GM19455 (cell line): ENCODE results near the gene NTRK2.

Experiments used
- ATAC-seq: cut with Tn5 transposase; IDR thresholded peaks from one replicate; pipeline ENCODE4 v1.9.1; 2021; ENCODE audit not compliant: unreplicated experiment

The NTRK2 gene

GRCh38 chr9:84815554-84815953 is 146.0 kb downstream of the NTRK2 start:
- ATAC-seq, result no peak

- no peak for ATAC-seq
Observed at GRCh38 chr9:84817038-84817437, 147.5 kb downstream of the NTRK2 start.

GRCh38 chr9:84818791-84819190 is 149.3 kb downstream of the NTRK2 start:
- no peak for ATAC-seq

DNA sequence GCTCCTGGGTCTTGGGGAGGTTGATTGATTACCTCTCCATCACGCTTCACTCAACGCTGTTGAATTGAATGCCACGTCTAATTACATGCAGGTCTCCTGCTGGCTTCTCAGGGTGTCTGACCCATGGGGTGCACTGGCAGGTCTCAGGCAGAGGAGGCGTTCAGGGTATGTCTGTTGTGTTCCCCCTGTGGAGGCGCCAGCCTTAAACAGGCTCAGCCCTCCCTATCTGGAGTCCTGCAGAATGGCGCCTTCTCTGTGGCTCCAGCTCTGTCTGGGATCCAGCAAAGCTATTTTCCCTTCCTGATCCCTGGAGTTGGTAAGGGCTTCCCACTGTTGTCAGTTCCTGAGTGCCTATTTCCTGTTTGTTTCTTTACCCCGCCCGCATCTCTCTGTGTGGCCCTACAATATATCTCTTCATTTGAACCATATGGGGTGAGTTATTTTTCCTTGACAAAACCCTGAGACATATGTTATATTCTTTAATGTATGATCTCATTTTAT is 150.0 kb downstream of the NTRK2 start:
- no peak for ATAC-seq

- no peak for ATAC-seq
Observed at GRCh38 chr9:84821431-84821830, 151.9 kb downstream of the NTRK2 start.

GRCh38 chr9:84822589-84823233 is 153.2 kb downstream of the NTRK2 start:
- no peak for ATAC-seq

- peak; percentile 83 for ATAC-seq
Observed at GRCh38 chr9:84823421-84824271, 154.1 kb downstream of the NTRK2 start.

DNA sequence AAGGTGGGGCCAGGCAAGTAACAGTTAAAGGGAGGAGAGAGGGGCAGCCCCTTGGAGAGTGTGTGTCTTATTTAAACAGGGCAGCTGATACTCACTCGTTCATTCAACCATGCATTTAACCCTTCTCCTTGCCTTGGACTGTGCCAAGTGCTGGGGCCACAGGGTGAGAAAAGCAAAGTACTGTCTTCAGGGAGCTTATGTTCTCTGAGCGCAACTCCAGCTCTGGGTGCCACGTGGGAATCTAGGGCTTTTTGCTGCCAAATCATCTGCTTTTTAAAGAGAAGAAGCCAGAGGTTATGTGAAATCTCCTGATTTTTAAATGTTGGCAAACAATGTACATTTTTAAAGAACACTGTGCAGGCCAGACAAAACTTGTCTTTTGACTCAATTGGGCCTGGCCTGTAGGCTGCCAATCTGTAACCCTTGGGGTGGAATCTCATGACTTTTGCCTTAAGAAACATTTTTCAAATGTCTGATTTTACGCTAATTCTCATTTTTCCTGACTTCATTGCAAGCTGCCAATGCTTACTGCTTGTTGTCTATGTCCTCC is 157.8 kb downstream of the NTRK2 start:
- no peak for ATAC-seq

GRCh38 chr9:84828046-84828445 is 158.5 kb downstream of the NTRK2 start:
- ATAC-seq, result no peak

DNA sequence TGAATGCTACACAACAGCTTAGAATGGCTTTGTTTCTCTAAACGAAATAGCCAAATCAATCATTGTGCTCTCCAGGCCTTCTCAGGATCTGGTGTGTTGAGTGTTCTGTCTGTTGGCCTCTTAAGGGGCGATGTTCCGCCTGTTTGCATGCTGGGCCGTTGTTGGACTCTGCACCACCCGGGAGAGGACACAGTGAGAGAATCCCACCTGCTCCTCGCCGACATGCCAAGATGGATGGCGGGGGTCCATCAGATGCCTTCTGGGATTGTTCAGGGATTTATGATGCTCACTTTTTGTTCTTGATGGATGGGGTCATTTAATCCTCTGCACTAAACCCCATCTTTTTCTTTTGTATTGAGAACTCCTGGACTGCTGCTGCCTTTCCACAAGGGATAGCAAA is 159.9 kb downstream of the NTRK2 start:
- ATAC-seq, result no peak

DNA sequence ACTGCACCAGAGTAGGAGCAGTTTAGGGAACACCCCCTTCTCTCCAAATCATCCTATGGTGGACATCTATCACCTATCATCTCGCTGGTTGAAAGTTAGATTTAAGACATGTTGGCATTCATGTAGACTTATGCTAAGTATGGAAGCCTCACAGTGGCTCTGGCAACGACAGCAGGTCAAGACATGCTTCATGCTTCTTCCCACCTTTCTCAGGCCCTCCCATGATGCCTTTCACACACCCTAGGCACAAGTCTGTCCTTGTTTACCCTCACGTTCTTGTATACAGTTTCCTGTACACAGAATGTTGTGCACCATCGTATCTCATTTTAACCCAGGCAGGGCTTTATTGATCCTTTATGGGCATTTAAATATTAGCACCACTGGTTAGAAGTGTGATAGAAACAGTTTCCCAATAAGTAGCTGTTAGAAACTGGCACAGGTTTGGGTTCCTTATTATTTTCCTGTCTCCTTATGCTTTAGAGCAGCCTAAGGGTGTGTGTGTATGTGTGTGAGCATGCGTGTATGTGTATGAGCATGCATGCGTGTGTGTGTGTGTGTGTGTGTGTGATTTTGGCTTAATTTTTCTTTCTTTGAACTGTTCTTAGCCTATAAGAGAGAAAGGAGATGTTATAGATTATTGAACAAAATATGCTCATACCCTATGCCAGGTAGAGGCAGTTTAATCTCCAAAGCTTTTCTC is 160.6 kb downstream of the NTRK2 start:
- ATAC-seq, result no peak

DNA sequence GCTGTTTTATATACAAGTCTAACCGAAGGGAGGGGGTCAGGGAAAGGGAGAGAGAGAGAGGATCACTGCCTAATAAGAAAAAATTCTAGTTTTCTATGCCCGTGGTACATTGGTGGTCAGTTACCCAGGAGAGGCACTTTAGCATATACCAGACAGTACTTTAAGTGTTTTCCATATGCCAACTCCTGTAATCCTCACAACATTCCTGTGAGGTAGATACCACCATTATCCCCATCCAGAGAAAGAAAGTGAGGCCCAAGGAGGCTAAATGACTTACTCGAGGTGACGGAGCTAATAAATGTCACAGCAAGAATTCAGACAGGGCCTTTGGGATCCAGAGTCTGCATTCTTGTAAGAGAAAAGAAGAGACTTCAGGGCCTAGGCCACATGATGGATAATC is 161.8 kb downstream of the NTRK2 start:
- no peak for ATAC-seq

GRCh38 chr9:84832453-84832852 is 162.9 kb downstream of the NTRK2 start:
- no peak for ATAC-seq

DNA sequence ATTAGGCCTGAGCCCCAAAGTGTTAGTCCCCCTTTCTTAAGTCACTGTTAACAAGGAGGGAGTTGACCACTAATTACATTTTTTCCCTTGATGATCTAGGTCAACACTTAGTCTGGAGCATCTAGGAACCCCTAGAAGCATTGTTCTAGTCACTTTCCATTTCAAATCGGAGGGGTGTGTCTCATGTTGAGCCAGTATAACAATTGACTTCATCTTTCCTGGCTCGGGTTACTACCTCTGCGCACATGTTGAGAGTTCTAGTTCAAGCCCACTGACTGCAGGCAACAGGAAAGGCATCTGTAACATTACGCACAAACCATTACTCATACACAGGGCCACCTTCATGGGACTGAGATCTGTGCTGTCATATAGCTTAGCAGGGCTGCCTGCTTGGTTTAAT is 164.9 kb downstream of the NTRK2 start:
- ATAC-seq, result no peak

GRCh38 chr9:84835745-84836144 is 166.2 kb downstream of the NTRK2 start:
- no peak for ATAC-seq

GRCh38 chr9:84838879-84839278 is 169.3 kb downstream of the NTRK2 start:
- ATAC-seq, result no peak

DNA sequence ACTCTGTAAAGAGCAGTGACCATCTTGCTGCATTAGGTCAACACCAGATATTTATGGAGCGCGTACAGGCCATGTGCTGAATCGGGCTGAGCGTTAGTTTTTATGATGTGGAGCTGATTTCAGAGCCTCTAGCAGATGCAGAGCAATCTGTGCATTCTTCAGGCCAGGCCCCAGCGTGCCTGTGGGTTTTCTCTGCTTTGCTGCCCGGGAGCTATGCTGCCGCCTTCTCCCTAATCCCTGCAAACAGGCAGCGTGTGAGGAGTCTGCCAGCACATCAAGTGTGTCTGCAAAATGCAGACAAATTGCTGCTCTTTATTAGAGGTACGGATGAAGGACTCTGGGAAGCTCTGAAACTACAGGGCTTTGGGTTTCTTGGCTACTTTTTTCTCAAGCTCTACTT is 170.0 kb downstream of the NTRK2 start:
- no peak for ATAC-seq

GRCh38 chr9:84841931-84842330 is 172.4 kb downstream of the NTRK2 start:
- ATAC-seq, result no peak

DNA sequence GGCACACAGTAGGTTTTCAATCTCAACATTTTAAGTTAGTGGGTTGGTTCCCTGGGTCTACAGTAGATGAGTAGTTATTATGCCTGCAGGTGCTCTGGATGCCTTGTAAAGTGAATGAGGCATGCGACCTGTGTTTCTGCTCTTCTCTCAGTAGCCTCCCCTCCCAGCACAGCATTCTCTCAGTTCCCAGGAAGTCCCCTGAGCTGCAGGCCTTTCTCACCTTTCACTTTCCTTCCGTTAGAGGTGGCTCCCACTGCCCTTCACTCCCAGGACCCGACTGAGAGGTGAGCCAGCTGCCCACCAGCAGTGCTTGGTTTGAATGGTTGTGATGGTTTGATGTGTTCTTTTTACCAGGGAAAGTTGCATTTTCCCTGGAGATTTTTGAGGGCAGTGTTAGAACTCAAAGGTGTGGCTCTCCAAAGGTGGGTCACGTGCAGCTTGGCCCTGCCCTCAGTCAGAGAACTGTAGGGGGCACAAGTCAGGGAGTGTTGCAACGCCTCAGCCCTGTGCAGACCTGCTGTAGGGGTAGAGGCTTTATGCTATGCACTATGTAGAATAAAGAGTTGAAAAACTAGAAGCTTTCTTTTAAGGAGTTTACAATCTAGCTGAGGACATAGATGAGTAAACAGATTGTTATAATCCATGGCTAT is 173.8 kb downstream of the NTRK2 start:
- no peak for ATAC-seq

DNA sequence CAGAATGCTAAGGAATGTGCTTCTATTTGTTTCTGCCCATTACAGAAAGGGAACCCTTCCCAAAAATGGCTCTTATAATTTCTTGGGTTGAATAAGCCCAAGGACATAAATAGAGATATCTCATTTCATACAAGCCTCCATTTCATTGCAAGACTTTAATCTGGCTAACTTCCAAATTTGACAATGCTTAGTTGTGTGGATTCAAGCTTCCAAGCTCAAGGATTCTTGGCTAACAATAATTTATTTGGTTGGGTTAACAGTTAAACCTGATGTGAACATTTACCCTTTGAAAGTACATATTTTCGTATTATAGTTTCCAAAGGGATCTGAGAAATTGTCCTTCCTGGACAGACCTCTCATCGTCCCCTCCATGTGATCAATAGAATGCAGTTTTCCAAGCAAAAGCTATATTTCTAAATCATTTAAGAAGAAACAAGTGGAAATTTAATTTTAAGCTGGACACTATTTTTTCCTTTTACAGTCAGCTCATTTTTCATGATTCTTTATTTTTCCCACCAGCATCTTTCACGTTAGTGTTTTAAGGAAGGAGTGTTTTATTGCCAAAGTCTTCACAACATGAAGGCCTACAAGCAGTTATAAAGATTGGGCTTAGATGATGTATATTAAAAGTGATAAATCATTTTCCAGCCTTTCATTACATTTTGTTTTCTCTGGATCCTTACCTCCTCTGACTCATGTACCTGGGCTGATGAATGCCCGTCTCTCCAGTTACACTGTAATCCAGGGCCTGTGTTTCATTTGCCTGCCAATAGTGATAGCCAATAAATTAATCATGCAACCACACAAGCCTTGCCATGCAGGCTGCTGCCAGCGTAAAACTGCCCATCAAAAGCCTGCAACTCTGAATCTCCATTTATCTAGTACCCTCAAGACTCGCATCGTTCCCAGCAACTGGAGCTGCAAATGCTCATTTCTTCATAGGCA is 176.7 kb downstream of the NTRK2 start:
- ATAC-seq, result no peak
